Spleen (tissue), 11 donors: ENCODE data around the gene KLRC1. TPM values are rescaled to one million over a fixed set of nuclear protein-coding genes. Genes with fewer than 3 reads are reported as not detected.
A peak's percentile ranks its signal among the peaks of the same experiment; 100 is the strongest.
"Not testable (repeated sequence)": the region's sequence is repeated elsewhere in the genome, so short reads cannot be mapped to it uniquely, and the experiment has no call there.

ENCODE experiments used
- DNase-seq: peaks from one replicate; pipeline ENCODE4 v3.0.0-alpha.2; 2020
- H3K27ac ChIP-seq, 8 donors: fragments of 200-600 bp; sonication (generic) in 7 of 8; 1 replicate in 4 of 8; 2 replicates in 4 of 8; pipeline versions ENCODE4 v1.5.0 to v1.8.0; 2016 to 2021; ENCODE audit warnings: inconsistent platforms in 4 of 8, mild to moderate bottlenecking in 4 of 8, moderate library complexity in 1 of 8
- H3K27me3 ChIP-seq, 7 donors: fragments of 200-600 bp; sonication (generic) in 6 of 7; replicated peaks in 1 of 7; 1 replicate in 4 of 7; 2 replicates in 3 of 7; pipeline versions ENCODE4 v1.5.0 to v1.8.0; 2016 to 2021; ENCODE audit warnings: inconsistent platforms in 3 of 7, mild to moderate bottlenecking in 1 of 7
- H3K36me3 ChIP-seq, 6 donors: fragments of 200-600 bp; sonication (generic) in 5 of 6; 1 replicate in 4 of 6; 2 replicates in 2 of 6; pipeline versions ENCODE4 v1.5.0 to v1.8.0; 2016 to 2021; ENCODE audit warnings: inconsistent platforms in 2 of 6
- H3K4me1 ChIP-seq, 6 donors: fragments of 200-600 bp; sonication (generic) in 5 of 6; 1 replicate in 3 of 6; 2 replicates in 3 of 6; pipeline versions ENCODE4 v1.5.0 to v1.8.0; 2016 to 2021; ENCODE audit warnings: inconsistent platforms in 3 of 6
- H3K4me3 ChIP-seq, 8 donors: fragments of 200-600 bp; sonication (generic) in 7 of 8; 1 replicate in 4 of 8; 2 replicates in 4 of 8; pipeline versions ENCODE4 v1.5.0 to v1.8.0; 2016 to 2021; ENCODE audit warnings: inconsistent platforms in 4 of 8, mild to moderate bottlenecking in 4 of 8, moderate library complexity in 2 of 8
- H3K9me3 ChIP-seq, 8 donors: fragments of 200-600 bp; sonication (generic) in 7 of 8; 1 replicate in 4 of 8; 2 replicates in 4 of 8; pipeline versions ENCODE4 v1.5.0 to v1.8.0; 2016 to 2021; ENCODE audit warnings: inconsistent platforms in 4 of 8
- CTCF ChIP-seq, 11 experiments: fragments of 200-600 bp in 7 of 11; fragments of 450-650 bp in 4 of 11; sonication (generic) in 4 of 11; IDR thresholded peaks in 8 of 11; conservative IDR thresholded peaks in 3 of 11; 1 replicate in 7 of 11; 2 replicates in 4 of 11; pipeline versions ENCODE4 v1.4.0 to v1.8.0; 2016 to 2021; ENCODE audit warnings: antibody characterized with exemption in 11 of 11, inconsistent platforms in 4 of 11, mild to moderate bottlenecking in 1 of 11
- POLR2A ChIP-seq, 3 donors: fragments of 450-650 bp; IDR thresholded peaks; one replicate each; pipeline ENCODE4 v1.5.1; 2017; ENCODE audit warnings: antibody characterized with exemption in 3 of 3, mild to moderate bottlenecking in 1 of 3
- POLR2AphosphoS5 ChIP-seq, 3 donors: sonication (generic); formaldehyde crosslinking; IDR thresholded peaks; one replicate each; pipeline ENCODE4 v1.5.1; 2017; ENCODE audit warnings: antibody characterized with exemption in 3 of 3
- WGBS, 5 donors: extraction: QIAGEN DNeasy Blood & Tissue Kit in 3 of 5; methylation state at CpG; one replicate each; pipeline versions ENCODE4 v1.1.5 to v1.1.7; 2013 to 2018; 5-methylcytosine and 5-hydroxymethylcytosine counted together
- intact Hi-C: fragments of 100-400 bp; cut with DNase I; formaldehyde crosslinking; loops from one replicate; pipeline ENCODE4 v1.15.0; 2023; ENCODE audit warnings: low total_unique reads
- polyA plus RNA-seq, 3 donors: library from polyadenylated mRNA; stranded (reverse); fragments of 200-250 nt; gene quantifications; one replicate each; pipeline ENCODE4 v1.2.1, GENCODE V29; 2013
- total RNA-seq, 7 donors: library from RNA; depleted of rRNA in 3 of 7; stranded (reverse); fragments of >200 nt in 3 of 7; fragmentation: NEBNext Ultra II Directional in 4 of 7; extraction: Animal tissue kit (Norgen Biotek cat#: 25700) in 4 of 7; gene quantifications; one replicate each; pipeline versions ENCODE4 v1.1.0 to v1.2.1, GENCODE V29; 2016 to 2021
- donor health status: healthy with polysubstance abuse.
- donor health status: DM: no; HTN: no; CAD: no; lungs with moderate emphysema.
- donor health status: DM: no; HTN: no; CAD: no.
- donor health status: Bipolar disorder and iron deficiency.
- donor health status: healthy.
- donor health status: DM: no; HTN: no; CAD: no.
- donor health status: DM: yes; HTN: yes; CAD: no.

Gene KLRC1
- total and polyA plus RNA-seq, 10 donors = 0.77 to 11.0 (median 3.3) TPM

- intact Hi-C loops = no loop called here
- Histone ChIP-seq H3K27ac (peak overlapping the region in 1 of 8 donors; percentile 7), H3K36me3 (no peaks in the 10 kb centered on the region), H3K4me3 (peak overlapping the region in 3 of 8 donors; percentile 3 to 56 (median 8)), H3K27me3 (no peaks in the 10 kb centered on the region), H3K9me3 (peaks cover 0 to 7% (median 0%) of the 10 kb centered on the region in 8 donors), H3K4me1 (no peaks in the 10 kb centered on the region)
- TF ChIP-seq CTCF (IDR thresholded peaks at IDR 0.05 in 8 of 11, conservative IDR thresholded peaks at IDR 0.05 in 3 of 11) = no peak
- no peak for TF ChIP-seq POLR2AphosphoS5 (IDR thresholded peaks at IDR 0.05)
- TF ChIP-seq POLR2A (IDR thresholded peaks at IDR 0.05) = no peak
- DNase-seq = no peak
Observed at GRCh38 chr12:10404798-10405197, 48.4 kb downstream of the KLRC1 start.

GRCh38 chr12:10400829-10401228 is 52.3 kb downstream of the KLRC1 start:
- Histone ChIP-seq H3K4me1 (peaks cover 0 to 11% (median 2%) of the 10 kb centered on the region in 6 donors), H3K27ac (peak overlapping the region in 2 of 8 donors; percentile 11 to 46), H3K9me3 (peaks cover 0 to 7% (median 0%) of the 10 kb centered on the region in 8 donors), H3K27me3 (no peaks in the 10 kb centered on the region), H3K4me3 (no peak overlapping the region), H3K36me3 (no peaks in the 10 kb centered on the region)
- no peak for DNase-seq
- TF ChIP-seq POLR2AphosphoS5 (IDR thresholded peaks at IDR 0.05) = no peak
- TF ChIP-seq POLR2A (IDR thresholded peaks at IDR 0.05) = no peak
- TF ChIP-seq CTCF (IDR thresholded peaks at IDR 0.05 in 8 of 11, conservative IDR thresholded peaks at IDR 0.05 in 3 of 11) = no peak
- intact Hi-C loops = no loop called here

- Histone ChIP-seq H3K27me3 (no peaks in the 10 kb centered on the region), H3K9me3 (no peaks in the 10 kb centered on the region), H3K36me3 (no peaks in the 10 kb centered on the region), H3K4me1 (peaks cover 0 to 37% (median 11%) of the 10 kb centered on the region in 6 donors), H3K4me3 (no peak overlapping the region), H3K27ac (peak overlapping the region in 2 of 8 donors; percentile 4 to 42)
- intact Hi-C loops = no loop called here
- 73 to 93% (median 83%) methylated on average over 2 of the region's 2 CpGs for WGBS, 5 donors
- DNase-seq = no peak
- TF ChIP-seq POLR2AphosphoS5 (IDR thresholded peaks at IDR 0.05) (no peak), CTCF (IDR thresholded peaks at IDR 0.05 in 8 of 11, conservative IDR thresholded peaks at IDR 0.05 in 3 of 11) (no peak), POLR2A (IDR thresholded peaks at IDR 0.05) (no peak)
Observed at GRCh38 chr12:10398168-10398567, 55.0 kb downstream of the KLRC1 start.

- no peak for TF ChIP-seq POLR2A (IDR thresholded peaks at IDR 0.05)
- no peak for TF ChIP-seq CTCF (IDR thresholded peaks at IDR 0.05 in 8 of 11, conservative IDR thresholded peaks at IDR 0.05 in 3 of 11)
- no peak for TF ChIP-seq POLR2AphosphoS5 (IDR thresholded peaks at IDR 0.05)
- Histone ChIP-seq H3K9me3 (no peaks in the 10 kb centered on the region), H3K4me1 (peaks cover 0 to 46% (median 17%) of the 10 kb centered on the region in 6 donors), H3K27ac (peak overlapping the region in 4 of 8 donors; percentile 3 to 46 (median 32)), H3K27me3 (no peaks in the 10 kb centered on the region), H3K36me3 (no peaks in the 10 kb centered on the region), H3K4me3 (no peak overlapping the region)
- no peak for DNase-seq
- WGBS, 5 donors = 30 to 71% (median 50%) methylated on average over 2 of the region's 2 CpGs
- intact Hi-C loops = no loop called here
Observed at GRCh38 chr12:10397296-10397695, 55.9 kb downstream of the KLRC1 start.

- Histone ChIP-seq H3K4me1 (peaks cover 0 to 54% (median 21%) of the 10 kb centered on the region in 6 donors), H3K4me3 (peak overlapping the region in 1 of 8 donors; percentile 33), H3K27ac (peak overlapping the region in 7 of 8 donors; percentile 30 to 75 (median 45))
- DNase-seq, H3K27me3 ChIP-seq, H3K36me3 ChIP-seq, intact Hi-C loops, H3K9me3 ChIP-seq: not testable (repeated sequence)
- 78 to 94% (median 89%) methylated on average over 15 of the region's 15 CpGs for WGBS, 5 donors
Observed at GRCh38 chr12:10396176-10396575, 57.0 kb downstream of the KLRC1 start.
